Heart right ventricle (tissue), 16 donors: ENCODE results near the gene TCP10L. TPM values are rescaled to one million over a fixed set of nuclear protein-coding genes. Genes with fewer than 3 reads are reported as not detected.

ENCODE experiments used
- ATAC-seq, 8 donors: fragments of 200-7000 bp; cut with Tn5 transposase; one replicate each; pipeline ENCODE4 v1.9.1; 2020; ENCODE audit warnings: mild to moderate bottlenecking in 8 of 8, moderate library complexity in 8 of 8, moderate number of reproducible peaks in 1 of 8
- DNase-seq, 2 donors: peaks; one replicate each; pipeline ENCODE4 v3.0.0-alpha.2; 2020
- H3K27ac ChIP-seq, 10 donors: fragments of 200-600 bp; sonication (generic) in 2 of 10; one replicate each; pipeline versions ENCODE4 v1.5.0 to v1.8.0; 2020 to 2022; ENCODE audit warnings: mild to moderate bottlenecking in 3 of 10
- H3K27me3 ChIP-seq, 7 donors: fragments of 200-600 bp; one replicate each; pipeline ENCODE4 v1.8.0; 2021 to 2022; ENCODE audit warnings: mild to moderate bottlenecking in 2 of 7
- H3K36me3 ChIP-seq, 9 donors: fragments of 200-600 bp; sonication (generic) in 1 of 9; one replicate each; pipeline versions ENCODE4 v1.5.0 to v1.8.0; 2020 to 2022; ENCODE audit warnings: mild to moderate bottlenecking in 2 of 9
- H3K4me1 ChIP-seq, 9 donors: fragments of 200-600 bp; sonication (generic) in 1 of 9; one replicate each; pipeline versions ENCODE4 v1.5.0 to v1.8.0; 2020 to 2022; ENCODE audit warnings: mild to moderate bottlenecking in 4 of 9
- H3K4me3 ChIP-seq, 10 donors: fragments of 200-600 bp; sonication (generic) in 2 of 10; one replicate each; pipeline versions ENCODE4 v1.5.0 to v1.8.0; 2020 to 2022; ENCODE audit warnings: mild to moderate bottlenecking in 7 of 10, moderate library complexity in 2 of 10
- H3K9me3 ChIP-seq, 11 donors: fragments of 200-600 bp in 10 of 11; sonication (generic) in 2 of 11; one replicate each; pipeline versions ENCODE4 v1.5.0 to v1.8.0; 2013 to 2022; ENCODE audit warnings: mild to moderate bottlenecking in 2 of 11, control low read depth in 1 of 11, moderate library complexity in 1 of 11
- WGBS, 2 donors: extraction: QIAGEN DNeasy Blood & Tissue Kit; methylation state at CpG; one replicate each; pipeline ENCODE4 v1.1.7; 2013; ENCODE audit warnings: inconsistent platforms in 1 of 2; 5-methylcytosine and 5-hydroxymethylcytosine counted together
- intact Hi-C, 10 donors: fragments of 100-400 bp; cut with DNase I; formaldehyde crosslinking; loops; one replicate each; pipeline versions ENCODE4 v1.11.1 to v1.14.2; 2022
- polyA plus RNA-seq, 2 donors: library from polyadenylated mRNA; stranded (reverse); fragments of 200-250 nt; gene quantifications; one replicate each; pipeline ENCODE4 v1.2.3, GENCODE V29; 2013
- total RNA-seq, 10 donors: library from RNA; stranded (reverse); fragmentation: NEBNext Ultra II Directional in 3 of 10; extraction: Animal tissue kit (Norgen Biotek cat#: 25700) in 3 of 10; gene quantifications; one replicate each; pipeline versions ENCODE4 v1.2.1 to v1.2.4, GENCODE V29; 2021 to 2023
- TF ChIP-seq, protein P1 (sequence below), 9 donors: fragments of 200-600 bp; sonication (generic) in 2 of 9; IDR thresholded peaks; one replicate each; pipeline versions ENCODE4 v1.5.0 to v1.8.0; 2021 to 2022; ENCODE audit warnings: antibody characterized with exemption in 9 of 9, mild to moderate bottlenecking in 5 of 9, moderate library complexity in 1 of 9
- donor health status: Arrhythmogenic right ventricular cardiomyopathy.
- donor health status: ischemic (EF 13 %, LVEDD 7.1; RV severe dilation, severe dysfunction).
- donor health status: healthy with polysubstance abuse.
- donor health status: DM: no; HTN: yes; CAD: no.
- donor health status: DM: no; HTN: no; CAD: no.
- donor health status: ischemic (EF 25% LVEDD 6.9; RV normal size, moderate dysfunction).
- donor health status: ischemic (EF 25% LVEDD 5.7; RV mildly dilated, moderate dysfunction).
- donor health status: healthy.
- donor health status: DM: yes; HTN: yes; CAD: no.
- donor health status: Ischemic cardiomyopathy.
- donor health status: ischemic (EF 35%, LVEDD 5.7; RV mildly dilated, moderate dysfunction).
- donor health status: nonischemic (EF 11% LVEDD 7.7; RV severe dilation, severe dysfunction).
- donor health status: DM: yes; HTN: yes; CAD: no.
- donor health status: PGD.
- donor health status: ischemic (EF 29% LVEDD 5.4; RV normal size, mild dysfunction).
- donor health status: nonischemic (EF 23%, LVEDD 6.1; RV moderate dilation, normal function).

The TCP10L gene
- total and polyA plus RNA-seq, 12 donors, result 1.4 to 3.8 (median 2.4) TPM

DNA sequence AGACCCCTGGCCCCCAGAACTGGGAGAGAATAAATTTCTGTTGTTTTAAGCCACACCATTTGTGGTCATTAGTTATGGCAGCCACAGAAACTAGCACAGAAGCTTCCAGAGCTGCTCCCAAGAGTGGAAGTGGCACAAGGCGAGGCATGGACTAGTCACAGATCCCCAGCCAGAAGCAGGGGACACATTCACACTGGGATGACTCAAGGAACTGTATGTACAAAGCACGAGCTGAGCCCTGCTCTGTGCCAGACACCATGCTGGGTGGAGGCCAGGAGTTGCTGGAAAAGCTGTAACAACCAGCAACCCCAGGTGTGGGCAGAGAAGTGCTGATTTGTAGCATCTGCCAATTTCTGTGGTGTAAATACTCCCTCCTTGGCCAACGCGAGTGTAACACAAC is 55.6 kb downstream of the TCP10L start:
- WGBS, 2 donors, result 86 to 90% methylated on average over 4 of the region's 4 CpGs
- peaks cover 3 to 13% (median 8%) of the 10 kb centered on the region in 9 donors for H3K4me1 ChIP-seq
- intact Hi-C loops, result loop anchor here in 2 of 10 donors (5.0 kb wide), 1 partner anchor 33 kb away; no protein-coding TSS in a partner anchor
- H3K9me3 ChIP-seq, result no peaks in the 10 kb centered on the region
- TF ChIP-seq, protein P1, sequence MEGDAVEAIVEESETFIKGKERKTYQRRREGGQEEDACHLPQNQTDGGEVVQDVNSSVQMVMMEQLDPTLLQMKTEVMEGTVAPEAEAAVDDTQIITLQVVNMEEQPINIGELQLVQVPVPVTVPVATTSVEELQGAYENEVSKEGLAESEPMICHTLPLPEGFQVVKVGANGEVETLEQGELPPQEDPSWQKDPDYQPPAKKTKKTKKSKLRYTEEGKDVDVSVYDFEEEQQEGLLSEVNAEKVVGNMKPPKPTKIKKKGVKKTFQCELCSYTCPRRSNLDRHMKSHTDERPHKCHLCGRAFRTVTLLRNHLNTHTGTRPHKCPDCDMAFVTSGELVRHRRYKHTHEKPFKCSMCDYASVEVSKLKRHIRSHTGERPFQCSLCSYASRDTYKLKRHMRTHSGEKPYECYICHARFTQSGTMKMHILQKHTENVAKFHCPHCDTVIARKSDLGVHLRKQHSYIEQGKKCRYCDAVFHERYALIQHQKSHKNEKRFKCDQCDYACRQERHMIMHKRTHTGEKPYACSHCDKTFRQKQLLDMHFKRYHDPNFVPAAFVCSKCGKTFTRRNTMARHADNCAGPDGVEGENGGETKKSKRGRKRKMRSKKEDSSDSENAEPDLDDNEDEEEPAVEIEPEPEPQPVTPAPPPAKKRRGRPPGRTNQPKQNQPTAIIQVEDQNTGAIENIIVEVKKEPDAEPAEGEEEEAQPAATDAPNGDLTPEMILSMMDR (IDR thresholded peaks at IDR 0.05), result no peak
- no peak overlapping the region for H3K4me3 ChIP-seq
- H3K36me3 ChIP-seq, result no peaks in the 10 kb centered on the region
- H3K27me3 ChIP-seq, result no peaks in the 10 kb centered on the region
- no peak for DNase-seq
- H3K27ac ChIP-seq, result no peak overlapping the region
- peak in 3 of 8 donors; percentile 62 to 74 (median 65) for ATAC-seq

DNA sequence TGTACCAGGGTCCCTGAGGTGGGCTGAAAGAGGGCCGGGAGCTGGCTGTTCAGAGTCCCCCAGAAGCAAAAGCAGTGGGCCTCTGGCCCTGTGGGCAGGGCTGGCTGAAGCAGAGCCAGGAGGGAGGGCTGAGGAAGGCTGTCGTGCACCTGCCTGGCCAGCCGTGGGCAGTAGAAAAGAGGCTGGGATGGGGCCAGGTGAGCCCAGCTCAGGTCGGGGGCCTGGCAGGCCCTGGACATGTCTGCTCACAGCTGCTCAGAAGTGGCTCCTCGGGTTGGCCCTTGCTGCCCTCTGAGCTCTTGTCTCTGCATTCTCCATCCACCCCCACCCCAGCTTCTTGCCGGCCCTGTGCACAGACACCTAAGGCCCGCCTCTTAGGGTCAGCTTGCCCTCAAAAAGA is 60.0 kb downstream of the TCP10L start:
- no peaks in the 10 kb centered on the region for H3K36me3 ChIP-seq
- no peaks in the 10 kb centered on the region for H3K9me3 ChIP-seq
- no peak for ATAC-seq
- intact Hi-C loops, result loop anchor here in 3 of 10 donors (2.0 to 5.0 kb wide), 2 partner anchors 37 to 112 kb away; partner anchors contain the start of gene EVA1C (in 1 of the 3)
- no peak for DNase-seq
- H3K27me3 ChIP-seq, result no peaks in the 10 kb centered on the region
- 83 to 87% methylated on average over 7 of the region's 7 CpGs for WGBS, 2 donors
- H3K4me1 ChIP-seq, result peaks cover 19 to 55% (median 47%) of the 10 kb centered on the region in 9 donors
- TF ChIP-seq, protein P1 (IDR thresholded peaks at IDR 0.05), result no peak
- H3K27ac ChIP-seq, result peak overlapping the region; percentile 39 to 93 (median 87)
- no peak overlapping the region for H3K4me3 ChIP-seq

DNA sequence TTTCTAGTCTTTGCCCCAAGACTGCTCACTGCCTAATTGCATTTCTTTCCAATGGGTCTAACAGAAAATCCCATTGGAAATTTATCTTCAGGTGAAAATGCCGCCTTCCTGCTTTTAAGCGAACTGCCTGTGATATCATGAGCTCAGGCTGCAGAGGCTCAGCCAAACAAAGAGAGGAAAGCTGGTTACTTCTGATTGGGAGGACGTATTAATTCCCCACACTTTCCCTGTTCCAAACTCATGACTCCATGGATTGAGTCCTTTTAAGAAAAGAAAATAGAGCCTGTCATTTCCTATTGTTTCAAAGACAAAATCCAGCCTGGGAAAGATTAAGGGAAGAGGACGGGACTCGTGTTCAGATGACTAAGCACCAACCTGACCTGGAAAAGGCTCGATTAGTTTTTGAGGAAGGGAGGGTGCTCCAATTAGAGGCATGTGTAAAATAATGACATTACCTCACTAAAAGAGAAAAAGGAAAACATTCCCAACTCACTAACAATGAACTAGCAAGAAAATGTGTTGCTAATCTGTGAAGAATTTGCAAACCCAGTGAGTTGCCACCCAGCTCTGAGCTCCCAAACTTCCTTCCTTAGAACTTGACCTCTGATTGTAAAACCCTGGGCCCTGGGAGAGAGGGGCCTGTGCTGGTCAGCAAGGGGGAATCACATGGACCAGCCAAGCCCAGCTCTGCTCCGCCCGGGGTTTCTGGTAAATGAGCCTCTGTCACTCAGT is 61.2 kb downstream of the TCP10L start:
- DNase-seq (peak in 1 of 2 donors; percentile 67), ATAC-seq (peak; percentile 35 to 66 (median 58))
- no peak overlapping the region for H3K4me3 ChIP-seq
- H3K36me3 ChIP-seq, result no peaks in the 10 kb centered on the region
- intact Hi-C loops, result loop anchor here in 6 of 10 donors (2.0 to 5.0 kb wide), 4 partner anchors 38 to 117 kb away; partner anchors contain the start of gene EVA1C (in 4 of the 6)
- peaks cover 27 to 64% (median 55%) of the 10 kb centered on the region in 9 donors for H3K4me1 ChIP-seq
- H3K27me3 ChIP-seq, result no peaks in the 10 kb centered on the region
- TF ChIP-seq, protein P1 (IDR thresholded peaks at IDR 0.05), result no peak
- WGBS, 2 donors, result 52 to 55% methylated on average over 8 of the region's 8 CpGs
- peak overlapping the region; percentile 41 to 93 (median 88) for H3K27ac ChIP-seq
- peaks cover 0 to under 1% (median 0%) of the 10 kb centered on the region in 11 donors for H3K9me3 ChIP-seq

Other genes starting within 250 kb of the TCP10L start
- gene URB1, start 192.5 kb downstream of the TCP10L start, total RNA-seq, result 10 to 100 TPM in 8 of 10 donors, 1 to 10 TPM in 2; 7.3 to 17.7 (median 13.2) TPM
- 1 to 10 TPM; 4.0 to 4.1 TPM for gene URB1, start 192.5 kb downstream of the TCP10L start, polyA plus RNA-seq
- gene EVA1C, start 172.8 kb downstream of the TCP10L start, total RNA-seq, result 10 to 100 TPM; 12.1 to 34.9 (median 13.9) TPM
- 10 to 100 TPM; 30.1 to 42.9 TPM for gene EVA1C, start 172.8 kb downstream of the TCP10L start, polyA plus RNA-seq
- gene CFAP298, start 26.9 kb upstream of the TCP10L start, total RNA-seq, result 10 to 100 TPM; 15.8 to 23.7 (median 21.6) TPM
- 10 to 100 TPM; 30.6 to 40.6 TPM for gene CFAP298, start 26.9 kb upstream of the TCP10L start, polyA plus RNA-seq
- gene SYNJ1, start 142.5 kb upstream of the TCP10L start, total RNA-seq, result 10 to 100 TPM in 8 of 10 donors, 1 to 10 TPM in 2; 8.8 to 15.6 (median 12.6) TPM
- 1 to 10 TPM; 5.0 to 9.7 TPM for gene SYNJ1, start 142.5 kb upstream of the TCP10L start, polyA plus RNA-seq
- 10 to 100 TPM in 7 of 10 donors, 1 to 10 TPM in 3; 7.4 to 16.9 (median 10.5) TPM for gene PAXBP1, start 186.2 kb upstream of the TCP10L start, total RNA-seq
- gene PAXBP1, start 186.2 kb upstream of the TCP10L start, polyA plus RNA-seq, result 10 to 100 TPM in 1 of 2 donors, 1 to 10 TPM in 1; 7.0 to 34.1 TPM